Measurements from ENCODE around the gene HFE. TPM values are rescaled to one million over a fixed set of nuclear protein-coding genes. Genes with fewer than 3 reads are reported as not detected.
A peak's percentile ranks its signal among the peaks of the same experiment; 100 is the strongest.

HFE gene
- total RNA-seq, 1 experiment from 2014 or later, result not detected

DNA sequence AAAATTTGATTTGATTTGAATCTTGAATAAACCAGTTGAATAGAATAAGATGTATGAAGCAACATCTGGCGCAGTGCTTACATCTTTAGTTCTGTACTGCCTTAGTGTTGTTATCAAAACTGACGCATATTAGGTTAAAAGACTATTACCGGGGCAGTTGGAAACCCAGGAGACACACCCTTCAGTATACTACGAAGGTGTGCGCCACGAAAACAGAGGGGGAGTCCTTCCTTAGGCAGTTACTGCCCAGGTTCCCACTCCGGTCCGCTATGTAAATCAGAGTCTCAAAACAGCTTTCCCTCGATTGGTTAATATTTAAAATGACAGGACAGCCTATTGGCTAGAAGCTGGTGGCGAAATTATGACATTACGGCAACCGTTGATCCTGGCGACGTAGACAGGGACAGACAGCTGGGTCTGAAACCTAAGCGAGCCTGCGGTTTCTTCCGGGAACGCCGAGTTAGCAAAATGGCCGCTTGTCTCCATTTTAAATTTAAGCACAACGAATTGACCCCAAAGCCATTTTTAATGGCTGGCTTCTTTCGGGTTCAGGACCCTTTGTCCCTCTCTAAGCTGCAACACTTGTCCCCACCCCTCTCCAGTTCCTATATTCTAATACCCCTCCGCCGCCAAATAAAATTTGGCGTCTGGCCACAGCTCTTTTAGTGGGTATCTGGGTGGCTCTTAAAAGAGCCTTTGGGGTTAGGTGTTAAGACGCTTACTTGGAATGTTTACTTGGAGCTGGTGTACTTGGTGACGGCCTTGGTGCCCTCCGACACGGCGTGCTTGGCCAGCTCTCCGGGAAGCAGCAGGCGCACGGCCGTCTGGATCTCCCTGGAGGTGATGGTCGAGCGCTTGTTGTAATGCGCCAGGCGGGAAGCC is 35.8 kb downstream of the HFE start:
- TSS peak; percentile 81 for BruUV-seq (replicated peaks)
- ChIA-PET POLR2A (ENCODE audit: unreplicated experiment) (interaction anchor here (0.5 to 5.2 kb wide), 26 partner anchors 13 to 1770 kb away, joined by 3 to 174 read pairs (median 6); a partner anchor contains a TSS), CTCF (interaction anchor here (0.6 kb wide), 1 partner anchor 55 kb away, joined by 3 read pairs; no protein-coding TSS in a partner anchor)
- Histone ChIP-seq H3K4me1 (ENCODE audit: insufficient read depth, low read length) (peaks cover 49% of the 10 kb centered on the region), H3K27ac (ENCODE audit: low read length) (peak overlapping the region; percentile 94), H3K9ac (ENCODE audit: low read length) (peak overlapping the region; percentile 89), H3F3A (ENCODE audit: low read length, unreplicated experiment) (peaks cover 5% of the 10 kb centered on the region), H3K79me2 (ENCODE audit: low read length) (peaks cover 55% of the 10 kb centered on the region), H3K36me3 (ENCODE audit: low read depth, low read length) (peaks cover 9% of the 10 kb centered on the region), H3K4me3 (ENCODE audit: low read length) (peak overlapping the region; percentile 96), H4K20me1 (ENCODE audit: low read length) (peaks cover 38% of the 10 kb centered on the region), H2AFZ (ENCODE audit: low read length) (no peak overlapping the region), H3K27me3 (ENCODE audit: low read length) (no peaks in the 10 kb centered on the region), H3K4me2 (ENCODE audit: low read length) (peak overlapping the region; percentile 80), H3K9me3 (ENCODE audit: low read length) (no peaks in the 10 kb centered on the region), H3K9me2 (replicated peaks; ENCODE audit: low read length) (no peaks in the 10 kb centered on the region)
- ATAC-seq, result peak; percentile 50
- TF ChIP-seq, protein P1, sequence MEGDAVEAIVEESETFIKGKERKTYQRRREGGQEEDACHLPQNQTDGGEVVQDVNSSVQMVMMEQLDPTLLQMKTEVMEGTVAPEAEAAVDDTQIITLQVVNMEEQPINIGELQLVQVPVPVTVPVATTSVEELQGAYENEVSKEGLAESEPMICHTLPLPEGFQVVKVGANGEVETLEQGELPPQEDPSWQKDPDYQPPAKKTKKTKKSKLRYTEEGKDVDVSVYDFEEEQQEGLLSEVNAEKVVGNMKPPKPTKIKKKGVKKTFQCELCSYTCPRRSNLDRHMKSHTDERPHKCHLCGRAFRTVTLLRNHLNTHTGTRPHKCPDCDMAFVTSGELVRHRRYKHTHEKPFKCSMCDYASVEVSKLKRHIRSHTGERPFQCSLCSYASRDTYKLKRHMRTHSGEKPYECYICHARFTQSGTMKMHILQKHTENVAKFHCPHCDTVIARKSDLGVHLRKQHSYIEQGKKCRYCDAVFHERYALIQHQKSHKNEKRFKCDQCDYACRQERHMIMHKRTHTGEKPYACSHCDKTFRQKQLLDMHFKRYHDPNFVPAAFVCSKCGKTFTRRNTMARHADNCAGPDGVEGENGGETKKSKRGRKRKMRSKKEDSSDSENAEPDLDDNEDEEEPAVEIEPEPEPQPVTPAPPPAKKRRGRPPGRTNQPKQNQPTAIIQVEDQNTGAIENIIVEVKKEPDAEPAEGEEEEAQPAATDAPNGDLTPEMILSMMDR (conservative IDR thresholded peaks at IDR 0.05; ENCODE audit: low read depth, low read length), result no peak
- TF ChIP-seq EZH2 (IDR thresholded peaks at IDR 0.05; ENCODE audit: low read length, unreplicated experiment), result no peak
- DNase-seq, result peak; percentile 99
- intact Hi-C loops (cut with micrococcal nuclease), result loop anchor here (1.0 to 10.0 kb wide), 7 partner anchors 19 to 1712 kb away; a partner anchor contains a TSS

DNA sequence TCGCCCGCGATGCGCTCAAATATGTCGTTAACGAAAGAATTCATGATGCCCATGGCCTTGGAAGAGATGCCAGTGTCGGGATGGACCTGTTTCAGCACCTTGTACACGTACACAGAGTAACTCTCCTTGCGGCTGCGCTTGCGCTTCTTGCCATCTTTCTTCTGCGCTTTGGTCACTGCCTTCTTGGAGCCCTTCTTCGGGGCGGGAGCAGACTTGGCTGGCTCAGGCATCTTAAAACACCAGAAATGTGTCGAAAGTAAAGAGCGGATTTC is 36.4 kb downstream of the HFE start:
- Histone ChIP-seq H3K27me3 (ENCODE audit: low read length) (no peaks in the 10 kb centered on the region), H3K4me2 (ENCODE audit: low read length) (peak overlapping the region; percentile 80), H3F3A (ENCODE audit: low read length, unreplicated experiment) (peaks cover 5% of the 10 kb centered on the region), H4K20me1 (ENCODE audit: low read length) (peaks cover 44% of the 10 kb centered on the region), H3K9me3 (ENCODE audit: low read length) (no peaks in the 10 kb centered on the region), H3K9me2 (replicated peaks; ENCODE audit: low read length) (no peaks in the 10 kb centered on the region), H3K4me3 (ENCODE audit: low read length) (peak overlapping the region; percentile 96), H2AFZ (ENCODE audit: low read length) (no peak overlapping the region), H3K27ac (ENCODE audit: low read length) (peak overlapping the region; percentile 94), H3K4me1 (ENCODE audit: insufficient read depth, low read length) (peaks cover 47% of the 10 kb centered on the region), H3K9ac (ENCODE audit: low read length) (peak overlapping the region; percentile 89), H3K36me3 (ENCODE audit: low read depth, low read length) (peaks cover 14% of the 10 kb centered on the region), H3K79me2 (ENCODE audit: low read length) (peaks cover 61% of the 10 kb centered on the region)
- intact Hi-C loops (cut with micrococcal nuclease), result loop anchor here (1.0 to 10.0 kb wide), 6 partner anchors 76 to 1711 kb away; a partner anchor contains a TSS
- CTCF ChIA-PET, result interaction anchor here (0.6 kb wide), 1 partner anchor 56 kb away, joined by 3 read pairs; no protein-coding TSS in a partner anchor
- no peak for ATAC-seq
- POLR2A ChIA-PET (ENCODE audit: unreplicated experiment), result interaction anchor here (0.5 to 5.2 kb wide), 29 partner anchors 12 to 1770 kb away, joined by 3 to 174 read pairs (median 6); a partner anchor contains a TSS
- TF ChIP-seq, protein P1 (conservative IDR thresholded peaks at IDR 0.05; ENCODE audit: low read depth, low read length), result no peak
- TF ChIP-seq EZH2 (IDR thresholded peaks at IDR 0.05; ENCODE audit: low read length, unreplicated experiment) (no peak), EZH2phosphoT487 (IDR thresholded peaks at IDR 0.05; ENCODE audit: borderline replicate concordance, low read length) (no peak)
- no TSS peak for BruUV-seq (replicated peaks)
- no peak for DNase-seq

All from PC-3 (cell line).